Tibial artery (tissue), 4 donors: ENCODE measurements around the gene ASXL2.

Experiments used
- DNase-seq, 2 donors: peaks; one replicate each; pipeline ENCODE4 v3.0.0-alpha.2; 2019
- H3K27ac ChIP-seq, 2 donors: fragments of 200-600 bp; sonication (generic) in 1 of 2; 1 replicate in 1 of 2; 2 replicates in 1 of 2; pipeline ENCODE4 v1.5.1; 2018 to 2019; ENCODE audit warnings: mild to moderate bottlenecking in 1 of 2
- H3K27me3 ChIP-seq, 2 donors: fragments of 200-600 bp; sonication (generic) in 1 of 2; one replicate each; pipeline versions ENCODE4 v1.5.1 to v1.6.0; 2016 to 2019
- H3K36me3 ChIP-seq, 3 donors: fragments of 200-600 bp; sonication (generic) in 2 of 3; one replicate each; pipeline ENCODE4 v1.5.1; 2016 to 2019; ENCODE audit warnings: mild to moderate bottlenecking in 2 of 3
- H3K4me1 ChIP-seq, 4 donors: fragments of 200-600 bp; sonication (generic) in 2 of 4; 1 replicate in 3 of 4; 2 replicates in 1 of 4; pipeline ENCODE4 v1.5.1; 2016 to 2019
- H3K4me3 ChIP-seq, 2 donors: fragments of 200-600 bp; sonication (generic) in 1 of 2; 1 replicate in 1 of 2; 2 replicates in 1 of 2; pipeline ENCODE4 v1.5.1; 2018 to 2019; ENCODE audit warnings: mild to moderate bottlenecking in 2 of 2
- H3K9me3 ChIP-seq, 3 donors: fragments of 200-600 bp; sonication (generic) in 1 of 3; one replicate each; pipeline ENCODE4 v1.5.1; 2016 to 2019
- CTCF ChIP-seq, 2 experiments: fragments of 200-600 bp in 1 of 2; fragments of 450-650 bp in 1 of 2; IDR thresholded peaks; one replicate each; pipeline ENCODE4 v1.5.1; 2017 to 2019; ENCODE audit warnings: antibody characterized with exemption in 2 of 2, mild to moderate bottlenecking in 1 of 2, moderate library complexity in 1 of 2
- intact Hi-C: fragments of 100-400 bp; cut with DNase I; formaldehyde crosslinking; loops from one replicate; pipeline ENCODE4 v1.15.0; 2023; ENCODE audit warnings: low total_unique reads

ASXL2 gene

DNA sequence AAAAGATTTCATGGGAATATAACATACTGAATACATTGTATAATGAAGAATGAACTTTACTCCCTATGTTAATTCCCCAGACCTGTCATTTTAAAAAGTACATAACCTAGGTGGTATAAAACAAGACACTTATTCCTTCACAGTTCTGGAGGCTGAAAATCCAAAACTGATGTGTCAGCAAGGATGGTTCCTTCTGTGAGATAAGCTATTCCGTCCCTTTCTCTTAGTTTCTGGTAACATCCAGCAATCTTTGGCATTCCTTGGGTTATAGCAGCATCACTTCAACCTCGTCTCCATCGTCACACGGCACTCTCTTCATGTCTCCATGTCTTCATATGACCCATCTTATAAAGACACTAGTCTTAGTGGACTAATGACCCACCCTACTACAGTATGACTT lies 93.9 kb downstream of the ASXL2 start:
- Histone ChIP-seq H3K4me1 (no peaks in the 10 kb centered on the region), H3K27me3 (no peaks in the 10 kb centered on the region), H3K27ac (no peak overlapping the region), H3K9me3 (no peaks in the 10 kb centered on the region), H3K36me3 (peaks cover 0 to 14% (median 3%) of the 10 kb centered on the region in 3 donors), H3K4me3 (no peak overlapping the region)
- DNase-seq, result no peak
- intact Hi-C loops, result no loop called here
- TF ChIP-seq CTCF (IDR thresholded peaks at IDR 0.05), result no peak

DNA sequence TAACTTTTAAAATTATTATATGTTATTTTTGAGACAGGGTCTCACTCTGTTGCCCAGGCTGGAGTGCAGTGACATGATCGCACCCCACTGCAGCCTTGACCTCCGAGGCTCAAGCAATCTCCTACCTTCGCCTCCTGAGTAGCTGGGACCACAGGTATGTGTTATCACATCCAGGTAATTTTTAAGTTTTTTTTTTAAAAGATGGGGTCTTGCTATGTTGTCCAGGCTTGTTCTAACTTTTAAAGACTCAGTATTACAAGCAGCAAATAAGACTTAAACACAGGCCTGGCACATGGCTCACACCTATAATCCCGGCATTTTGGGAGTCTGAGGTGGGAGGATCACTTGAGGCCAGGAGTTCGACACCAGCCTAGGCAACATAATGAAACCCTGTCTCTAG lies 101.2 kb downstream of the ASXL2 start:
- H3K4me1 ChIP-seq, result no peaks in the 10 kb centered on the region
- H3K36me3 ChIP-seq, result peaks cover 0 to 1% (median 0%) of the 10 kb centered on the region in 3 donors
- DNase-seq, result no peak
- TF ChIP-seq CTCF (IDR thresholded peaks at IDR 0.05), result no peak
- no peak overlapping the region for H3K4me3 ChIP-seq
- intact Hi-C loops, result no loop called here
- H3K27me3 ChIP-seq, result no peaks in the 10 kb centered on the region
- no peak overlapping the region for H3K27ac ChIP-seq
- no peaks in the 10 kb centered on the region for H3K9me3 ChIP-seq

DNA sequence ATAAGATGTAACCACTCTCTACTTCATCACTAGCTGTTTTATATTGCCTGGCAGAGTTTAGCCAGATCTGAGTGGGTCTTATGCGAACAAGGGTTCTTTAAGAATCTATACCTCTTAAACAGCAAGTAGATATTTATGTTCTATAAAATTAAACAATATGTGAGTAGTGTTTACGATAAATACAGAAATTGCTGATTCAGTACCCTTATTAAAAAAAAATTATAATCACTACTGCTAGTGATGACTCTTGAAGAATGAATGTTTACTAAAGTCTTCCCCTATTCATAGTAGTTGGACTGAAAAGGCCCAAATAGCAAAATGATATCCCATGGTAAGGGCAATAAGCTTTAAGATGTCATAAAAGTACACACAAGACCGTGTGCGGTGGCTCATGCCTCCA lies 106.2 kb downstream of the ASXL2 start:
- peaks cover 26 to 43% (median 30%) of the 10 kb centered on the region in 3 donors for H3K36me3 ChIP-seq
- no peak for DNase-seq
- no peaks in the 10 kb centered on the region for H3K27me3 ChIP-seq
- no peak overlapping the region for H3K27ac ChIP-seq
- intact Hi-C loops, result no loop called here
- H3K4me3 ChIP-seq, result no peak overlapping the region
- H3K4me1 ChIP-seq, result no peaks in the 10 kb centered on the region
- no peaks in the 10 kb centered on the region for H3K9me3 ChIP-seq
- TF ChIP-seq CTCF (IDR thresholded peaks at IDR 0.05), result no peak

- Histone ChIP-seq H3K36me3 (peaks cover 30 to 38% (median 36%) of the 10 kb centered on the region in 3 donors), H3K27ac (no peak overlapping the region), H3K4me3 (no peak overlapping the region), H3K4me1 (no peaks in the 10 kb centered on the region), H3K27me3 (no peaks in the 10 kb centered on the region), H3K9me3 (no peaks in the 10 kb centered on the region)
- no peak for TF ChIP-seq CTCF (IDR thresholded peaks at IDR 0.05)
- intact Hi-C loops, result no loop called here
- DNase-seq, result no peak
Observed at GRCh38 chr2:25763575-25763974, 114.7 kb downstream of the ASXL2 start.

DNA sequence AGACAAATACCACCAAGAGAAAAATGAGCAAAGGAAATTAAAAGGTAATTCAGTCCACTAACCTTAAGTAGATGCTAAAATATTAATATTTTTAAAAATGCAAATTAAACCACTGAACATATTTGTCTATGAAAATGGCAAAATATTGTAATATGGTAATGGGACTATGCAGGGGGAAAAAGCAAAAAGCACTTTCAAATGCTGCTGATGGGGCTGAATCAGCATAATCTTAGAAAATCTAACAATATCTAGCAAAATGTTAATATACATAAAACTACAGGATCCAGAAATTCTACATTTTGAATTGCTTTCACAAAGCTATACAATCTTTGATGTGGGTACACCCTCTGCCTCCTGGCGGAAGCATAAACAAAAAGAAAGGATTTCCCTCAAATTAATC lies 118.0 kb downstream of the ASXL2 start:
- Histone ChIP-seq H3K4me3 (no peak overlapping the region), H3K4me1 (no peaks in the 10 kb centered on the region), H3K27ac (no peak overlapping the region), H3K36me3 (peaks cover 22 to 27% (median 24%) of the 10 kb centered on the region in 3 donors), H3K9me3 (no peaks in the 10 kb centered on the region), H3K27me3 (no peaks in the 10 kb centered on the region)
- DNase-seq, result no peak
- TF ChIP-seq CTCF (IDR thresholded peaks at IDR 0.05), result no peak
- intact Hi-C loops, result no loop called here

DNA sequence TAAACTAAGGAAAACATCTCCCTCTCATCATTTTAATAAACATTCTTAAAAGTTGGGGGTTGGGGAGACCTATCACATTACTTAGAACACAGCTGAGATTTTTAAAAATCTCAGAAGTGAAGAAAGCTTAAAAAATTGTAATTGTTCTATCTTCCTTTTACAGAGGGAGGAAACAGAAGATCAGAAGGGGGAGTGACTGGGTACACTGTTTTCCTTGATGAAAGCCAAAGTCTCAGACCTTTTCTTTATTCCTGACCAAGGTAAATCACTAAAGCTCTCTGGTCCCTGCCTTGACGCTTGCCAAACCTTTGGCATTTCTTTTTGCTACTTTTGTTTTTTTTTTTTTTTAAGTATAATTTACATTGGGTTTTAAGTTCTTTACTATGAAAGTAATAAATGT lies 119.9 kb downstream of the ASXL2 start:
- Histone ChIP-seq H3K27ac (no peak overlapping the region), H3K27me3 (no peaks in the 10 kb centered on the region), H3K4me1 (no peaks in the 10 kb centered on the region), H3K4me3 (no peak overlapping the region), H3K36me3 (peaks cover 36 to 46% (median 41%) of the 10 kb centered on the region in 3 donors), H3K9me3 (no peaks in the 10 kb centered on the region)
- TF ChIP-seq CTCF (IDR thresholded peaks at IDR 0.05), result no peak
- intact Hi-C loops, result no loop called here
- no peak for DNase-seq
